ENCODE results near the gene PLCZ1.

The PLCZ1 gene

GRCh38 chr12:18731156-18731555 is 6.7 kb downstream of the PLCZ1 start:
- in situ Hi-C loops (cut with MboI; ENCODE audit: low pct_unique_long_range_greater_than_20kb, low sequenced_read_pairs, unreplicated experiment) = no loop called here
- TF ChIP-seq CTCF (IDR thresholded peaks at IDR 0.05; ENCODE audit: extremely low read depth, insufficient read depth, missing control alignments) = no peak
- no peak for DNase-seq (ENCODE audit: low spot score)

GRCh38 chr12:18723752-18724151 is 14.1 kb downstream of the PLCZ1 start:
- DNase-seq (ENCODE audit: low spot score) = no peak
- no peak for TF ChIP-seq CTCF (IDR thresholded peaks at IDR 0.05; ENCODE audit: extremely low read depth, insufficient read depth, missing control alignments)
- in situ Hi-C loops (cut with MboI; ENCODE audit: low pct_unique_long_range_greater_than_20kb, low sequenced_read_pairs, unreplicated experiment) = no loop called here

GRCh38 chr12:18721452-18721851 is 16.4 kb downstream of the PLCZ1 start:
- in situ Hi-C loops (cut with MboI; ENCODE audit: low pct_unique_long_range_greater_than_20kb, low sequenced_read_pairs, unreplicated experiment) = no loop called here
- TF ChIP-seq CTCF (IDR thresholded peaks at IDR 0.05; ENCODE audit: extremely low read depth, insufficient read depth, missing control alignments) = no peak
- DNase-seq (ENCODE audit: low spot score) = no peak

GRCh38 chr12:18720690-18721089 is 17.1 kb downstream of the PLCZ1 start:
- TF ChIP-seq CTCF (IDR thresholded peaks at IDR 0.05; ENCODE audit: extremely low read depth, insufficient read depth, missing control alignments) = no peak
- in situ Hi-C loops (cut with MboI; ENCODE audit: low pct_unique_long_range_greater_than_20kb, low sequenced_read_pairs, unreplicated experiment) = no loop called here
- no peak for DNase-seq (ENCODE audit: low spot score)

- in situ Hi-C loops (cut with MboI; ENCODE audit: low pct_unique_long_range_greater_than_20kb, low sequenced_read_pairs, unreplicated experiment) = no loop called here
- TF ChIP-seq CTCF (IDR thresholded peaks at IDR 0.05; ENCODE audit: extremely low read depth, insufficient read depth, missing control alignments) = no peak
- DNase-seq (ENCODE audit: low spot score) = no peak
Observed at GRCh38 chr12:18719922-18720510, 17.8 kb downstream of the PLCZ1 start.

- in situ Hi-C loops (cut with MboI; ENCODE audit: low pct_unique_long_range_greater_than_20kb, low sequenced_read_pairs, unreplicated experiment) = no loop called here
- no peak for DNase-seq (ENCODE audit: low spot score)
- no peak for TF ChIP-seq CTCF (IDR thresholded peaks at IDR 0.05; ENCODE audit: extremely low read depth, insufficient read depth, missing control alignments)
Observed at GRCh38 chr12:18718462-18718861, 19.4 kb downstream of the PLCZ1 start.

GRCh38 chr12:18716236-18716635 is 21.6 kb downstream of the PLCZ1 start:
- in situ Hi-C loops (cut with MboI; ENCODE audit: low pct_unique_long_range_greater_than_20kb, low sequenced_read_pairs, unreplicated experiment) = no loop called here
- no peak for TF ChIP-seq CTCF (IDR thresholded peaks at IDR 0.05; ENCODE audit: extremely low read depth, insufficient read depth, missing control alignments)

More at GRCh38 chr12:18716236-18716635, 21.6 kb downstream of the PLCZ1 start:
- DNase-seq (ENCODE audit: low spot score) = no peak
